ACC112 (cell line): ENCODE results near the gene ABL2.
A peak's percentile ranks its signal among the peaks of the same experiment; 100 is the strongest.
"Not testable (repeated sequence)": the region's sequence is repeated elsewhere in the genome, so short reads cannot be mapped to it uniquely, and the experiment has no call there.

ENCODE experiments used
- H2AFZ ChIP-seq: fragments of 200-600 bp; sonication (generic); one replicate; pipeline ENCODE4 v1.6.0; 2017; ENCODE audit warnings: antibody characterized with exemption, low read length; ENCODE audit not compliant: unreplicated experiment
- H3K27ac ChIP-seq: fragments of 200-600 bp; sonication (generic); 2 replicates; pipeline ENCODE4 v1.5.1; 2014; ENCODE audit warnings: low read depth, mild to moderate bottlenecking, antibody characterized with exemption, low read length, moderate library complexity
- H3K27me3 ChIP-seq: fragments of 200-600 bp; sonication (generic); 2 replicates; pipeline ENCODE4 v1.6.1; 2014; ENCODE audit warnings: mild to moderate bottlenecking, antibody characterized with exemption, low read length, moderate library complexity, mixed read lengths; ENCODE audit not compliant: insufficient read depth
- H3K36me3 ChIP-seq: fragments of 200-600 bp; sonication (generic); 2 replicates; pipeline ENCODE4 v1.6.1; 2016; ENCODE audit warnings: mild to moderate bottlenecking, antibody characterized with exemption, low read length, moderate library complexity, mixed read lengths; ENCODE audit not compliant: insufficient read depth
- H3K4me1 ChIP-seq: fragments of 200-600 bp; sonication (generic); one replicate; pipeline ENCODE4 v1.6.1; 2016; ENCODE audit warnings: low read length, mixed read lengths; ENCODE audit not compliant: insufficient read depth, unreplicated experiment, control insufficient read depth
- H3K4me3 ChIP-seq: fragments of 200-600 bp; sonication (generic); 2 replicates; pipeline ENCODE4 v1.5.1; 2014; ENCODE audit warnings: mild to moderate bottlenecking, low read depth, low read length
- H3K79me2 ChIP-seq: fragments of 200-600 bp; sonication (generic); one replicate; pipeline ENCODE4 v1.6.0; 2016; ENCODE audit warnings: low read length; ENCODE audit not compliant: control insufficient read depth, unreplicated experiment, insufficient read depth

Gene ABL2

DNA sequence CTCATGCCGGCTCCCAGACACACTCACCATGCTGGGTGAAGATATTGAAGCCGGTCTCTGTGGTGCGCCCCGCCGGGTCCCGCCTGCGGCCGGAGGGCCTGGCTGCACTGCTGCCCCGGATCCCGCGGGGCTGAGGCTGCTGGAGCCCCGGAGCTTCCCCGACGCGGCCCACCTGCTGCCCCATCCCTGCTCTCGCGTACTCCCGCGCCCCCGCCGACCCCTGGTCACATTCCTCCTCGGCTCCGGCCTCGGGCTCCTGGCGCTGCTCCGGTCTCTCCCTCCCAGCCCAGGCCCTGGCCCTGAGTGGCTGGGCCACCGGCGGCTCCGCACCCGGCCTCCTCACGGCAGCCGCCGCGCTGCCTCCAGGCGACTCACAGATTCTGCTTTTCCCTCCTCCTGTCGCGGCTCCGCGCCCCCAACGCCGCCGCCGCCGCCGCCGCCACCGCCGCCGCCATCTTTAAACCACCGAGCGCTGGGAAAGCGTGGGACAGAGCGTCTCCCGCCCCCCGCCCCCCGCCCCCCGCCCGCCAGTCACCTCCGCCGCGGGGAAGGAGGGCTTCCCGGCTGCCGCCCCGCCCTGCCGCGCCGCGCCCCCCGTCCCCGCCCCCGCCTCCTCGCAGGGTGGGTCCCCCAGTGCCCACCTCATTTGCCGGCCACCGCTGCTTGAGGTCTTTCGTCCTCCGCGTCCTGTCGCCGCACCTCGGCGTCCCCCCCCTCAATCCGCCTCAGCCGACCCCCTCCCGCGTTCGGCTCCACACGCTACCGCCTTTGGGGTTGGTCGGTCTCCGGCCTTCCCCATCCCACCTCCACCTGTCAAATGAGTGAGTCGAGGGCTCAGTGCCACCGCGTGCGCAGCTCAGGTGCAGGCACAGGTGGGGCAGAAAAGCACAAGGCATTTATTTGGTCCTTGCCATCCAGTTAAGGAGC lies at the start of gene ABL2:
TSS of gene ABL2 (minus strand) at position 464 of the 927 bp plus-strand sequence. CDS start at position 184, 280 bp downstream.
- Histone ChIP-seq H3K27ac (peak within 1 kb of the TSS; percentile 77), H3K4me3 (peak within 1 kb of the TSS; percentile 91), H3K4me1 (peaks cover 27% of the 10 kb centered on the region), H3K36me3 (no peaks in the 10 kb centered on the region), H3K27me3 (no peaks in the 10 kb centered on the region), H3K79me2 (peaks cover 44% of the 10 kb centered on the region), H2AFZ (peak within 1 kb of the TSS; percentile 100)

DNA sequence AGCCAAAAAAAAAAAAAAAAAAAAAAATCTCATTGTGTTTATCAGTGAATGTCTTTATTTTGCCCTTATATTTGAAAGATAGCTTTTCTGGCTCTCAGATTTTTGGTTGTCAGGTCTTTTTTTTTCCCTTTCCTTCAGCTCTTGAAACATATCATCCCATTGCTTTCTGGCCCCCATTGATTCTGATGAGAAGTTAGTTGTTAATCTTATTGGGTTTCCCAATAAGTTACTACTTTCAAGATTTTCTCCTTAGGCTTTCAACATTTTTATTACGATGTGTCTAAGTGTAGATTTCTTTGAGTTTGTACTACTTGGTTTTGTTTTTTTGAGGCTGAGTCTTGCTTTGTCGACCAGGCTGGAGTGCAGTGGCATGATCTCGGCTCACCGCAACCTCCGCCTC lies 49.4 kb upstream of the ABL2 start:
- H3K4me3 ChIP-seq = no peak overlapping the region
- no peaks in the 10 kb centered on the region for H3K27me3 ChIP-seq
- H3K27ac ChIP-seq = no peak overlapping the region
- H3K36me3 ChIP-seq = no peaks in the 10 kb centered on the region
- H3K79me2 ChIP-seq = no peaks in the 10 kb centered on the region
- H3K4me1 ChIP-seq = no peaks in the 10 kb centered on the region
- H2AFZ ChIP-seq = no peak overlapping the region

DNA sequence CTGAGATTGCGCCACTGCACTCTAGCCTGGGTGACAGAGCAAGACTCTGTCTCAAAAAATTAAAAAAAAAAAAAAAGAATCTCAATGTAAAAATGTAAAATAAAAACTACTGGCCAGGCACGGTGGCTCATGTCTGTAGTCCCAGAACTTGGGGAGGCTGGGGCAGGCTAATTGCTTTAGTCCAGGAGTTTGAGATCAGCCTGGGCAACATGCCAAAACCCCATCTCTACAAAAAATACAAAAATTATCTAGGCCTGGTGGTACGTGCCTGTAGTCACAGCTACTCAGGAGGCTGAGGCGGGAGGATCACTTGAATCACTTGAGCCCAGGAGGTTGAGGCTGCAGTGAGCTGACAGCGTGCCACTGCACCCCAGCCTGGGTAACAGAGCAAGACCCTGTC lies 44.9 kb upstream of the ABL2 start:
- H3K27me3 ChIP-seq, H2AFZ ChIP-seq, H3K27ac ChIP-seq, H3K4me1 ChIP-seq, H3K4me3 ChIP-seq, H3K79me2 ChIP-seq, H3K36me3 ChIP-seq: not testable (repeated sequence)

DNA sequence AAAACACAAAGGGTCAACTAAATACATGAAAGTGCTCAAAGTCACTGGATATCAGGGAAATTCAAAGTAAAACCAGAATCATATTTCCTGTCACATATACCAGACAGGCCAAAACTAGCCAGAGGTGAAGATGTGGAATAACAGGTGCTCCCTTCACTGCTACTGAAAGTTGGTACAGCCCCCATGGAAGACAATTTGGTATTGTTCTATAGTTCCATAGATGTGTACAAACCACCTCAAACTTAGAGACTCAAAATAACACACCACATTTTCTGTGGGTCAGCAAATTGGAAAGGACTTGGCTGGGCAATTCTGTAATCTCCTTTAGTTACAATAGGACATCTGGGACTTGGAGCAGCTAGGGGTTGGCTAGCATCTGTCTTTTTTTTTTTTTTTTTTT lies 39.6 kb upstream of the ABL2 start:
- Histone ChIP-seq H3K79me2 (no peaks in the 10 kb centered on the region), H3K4me3 (no peak overlapping the region), H3K27ac (no peak overlapping the region), H3K4me1 (no peaks in the 10 kb centered on the region), H3K36me3 (no peaks in the 10 kb centered on the region), H2AFZ (no peak overlapping the region), H3K27me3 (no peaks in the 10 kb centered on the region)

DNA sequence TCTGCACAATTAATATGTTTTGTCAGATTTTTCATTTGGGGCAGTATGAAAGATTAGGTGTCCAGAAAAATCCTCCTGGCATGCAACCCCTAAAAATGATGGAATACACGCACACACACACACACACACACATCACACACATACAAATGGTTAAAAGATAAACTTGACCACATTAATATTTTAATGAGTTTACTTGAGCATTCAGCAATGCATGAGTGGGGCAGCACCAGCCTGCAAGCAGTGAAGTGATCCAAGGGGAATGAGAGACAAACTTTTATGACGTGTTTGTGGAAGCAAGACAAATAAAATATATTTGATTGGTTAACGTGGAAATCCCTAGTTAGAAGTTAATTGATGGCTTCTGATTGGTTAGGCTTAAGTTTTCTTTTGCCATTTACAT lies 35.0 kb upstream of the ABL2 start:
- no peak overlapping the region for H3K27ac ChIP-seq
- no peak overlapping the region for H2AFZ ChIP-seq
- H3K4me1 ChIP-seq = no peaks in the 10 kb centered on the region
- no peaks in the 10 kb centered on the region for H3K79me2 ChIP-seq
- no peaks in the 10 kb centered on the region for H3K36me3 ChIP-seq
- H3K4me3 ChIP-seq = no peak overlapping the region
- no peaks in the 10 kb centered on the region for H3K27me3 ChIP-seq

DNA sequence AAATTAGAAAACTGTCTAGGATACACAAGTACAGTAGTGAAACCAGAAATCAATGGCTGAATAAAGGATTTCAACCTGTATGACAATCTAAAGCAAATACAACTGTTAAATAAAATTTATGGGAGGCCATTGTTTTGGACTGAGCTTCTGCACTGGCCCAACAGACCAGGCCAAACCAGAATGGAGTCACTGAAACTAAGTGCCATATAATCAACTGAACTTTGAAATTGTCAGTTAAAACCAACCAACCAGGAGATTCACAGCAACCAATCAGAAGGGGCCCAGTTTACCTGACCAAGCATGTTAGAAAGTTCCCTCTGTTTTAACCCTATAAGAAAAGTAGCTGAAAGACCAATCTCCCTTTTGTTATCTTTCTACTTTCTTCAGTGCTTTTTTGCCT lies 33.6 kb upstream of the ABL2 start:
- no peaks in the 10 kb centered on the region for H3K27me3 ChIP-seq
- H3K36me3 ChIP-seq = no peaks in the 10 kb centered on the region
- H3K79me2 ChIP-seq = no peaks in the 10 kb centered on the region
- H3K4me3 ChIP-seq = no peak overlapping the region
- H3K27ac ChIP-seq = no peak overlapping the region
- H3K4me1 ChIP-seq = no peaks in the 10 kb centered on the region
- no peak overlapping the region for H2AFZ ChIP-seq

DNA sequence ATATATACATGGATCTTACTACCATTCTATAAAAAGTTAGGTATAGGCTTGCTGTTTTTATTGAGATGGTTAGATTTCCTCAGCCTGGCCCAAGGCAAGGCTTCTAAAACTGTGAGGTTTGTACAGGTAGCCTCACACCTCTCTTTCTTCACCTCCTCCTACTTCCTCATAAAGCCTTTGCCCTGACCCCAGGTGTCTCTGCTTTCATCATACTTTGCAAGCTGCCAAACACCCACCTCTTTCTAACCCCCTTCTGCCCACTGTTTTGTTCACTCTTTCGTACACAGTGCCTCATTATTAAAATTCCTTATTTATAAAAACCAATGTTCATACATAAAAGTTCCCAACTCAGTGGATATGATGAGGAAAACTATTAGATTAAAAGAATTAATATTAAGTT lies 32.7 kb upstream of the ABL2 start:
- Histone ChIP-seq H3K79me2 (no peaks in the 10 kb centered on the region), H3K4me3 (no peak overlapping the region), H2AFZ (no peak overlapping the region), H3K36me3 (no peaks in the 10 kb centered on the region), H3K27me3 (no peaks in the 10 kb centered on the region), H3K4me1 (no peaks in the 10 kb centered on the region), H3K27ac (no peak overlapping the region)

DNA sequence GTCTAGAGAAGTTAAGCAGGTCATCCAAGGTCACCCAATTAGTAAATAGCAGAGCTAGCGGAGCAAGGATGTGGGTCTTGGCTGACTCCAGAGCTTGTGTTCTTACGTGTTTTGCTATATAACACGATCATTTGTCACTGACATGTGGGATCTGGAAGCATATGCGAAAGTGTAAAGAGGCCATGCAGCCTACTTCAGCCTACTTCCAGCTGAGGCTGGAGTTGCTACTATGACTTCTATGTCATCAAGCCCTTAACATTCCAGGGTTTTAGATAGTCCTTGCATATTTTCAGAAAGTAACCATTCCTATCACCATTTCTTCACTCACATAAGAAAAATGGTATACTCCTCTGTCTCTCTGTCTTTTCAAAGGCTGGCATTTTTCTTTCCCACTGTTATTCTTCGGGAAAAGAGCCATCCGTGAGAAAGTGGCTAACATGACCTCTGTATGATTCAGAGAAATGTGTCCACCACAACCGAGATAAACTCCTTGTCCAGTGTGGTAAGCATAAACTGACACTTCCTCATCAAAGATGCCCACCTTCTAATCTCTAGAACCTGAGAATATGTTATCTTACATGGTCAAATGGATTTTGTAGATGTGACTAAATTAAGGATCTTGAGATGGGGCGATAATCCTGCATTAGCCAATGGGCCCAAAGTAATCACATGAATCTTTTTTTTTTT lies 24.0 kb upstream of the ABL2 start:
- H3K27ac ChIP-seq = no peak overlapping the region
- no peak overlapping the region for H2AFZ ChIP-seq
- no peaks in the 10 kb centered on the region for H3K36me3 ChIP-seq
- no peaks in the 10 kb centered on the region for H3K4me1 ChIP-seq
- H3K79me2 ChIP-seq = no peaks in the 10 kb centered on the region
- H3K27me3 ChIP-seq = no peaks in the 10 kb centered on the region
- no peak overlapping the region for H3K4me3 ChIP-seq

DNA sequence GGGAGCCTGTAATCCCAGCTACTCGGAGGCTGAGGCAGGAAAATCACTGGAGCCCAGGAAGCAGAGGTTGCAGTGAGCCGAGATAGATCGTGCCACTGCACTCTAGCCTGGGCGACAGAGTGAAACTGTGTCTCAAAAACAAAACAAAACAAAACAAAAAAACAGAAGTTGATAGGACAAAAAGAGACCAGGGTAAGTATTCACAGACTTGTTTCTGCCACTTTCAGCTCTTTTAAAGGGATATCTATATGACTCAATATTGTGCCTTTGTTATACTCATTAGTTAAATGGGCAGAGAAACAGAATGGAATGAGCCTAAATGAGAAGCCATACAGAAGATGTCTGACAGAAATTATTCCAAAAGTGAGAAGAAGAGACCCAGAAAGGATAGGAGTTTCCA lies 23.1 kb upstream of the ABL2 start:
- Histone ChIP-seq H2AFZ (no peak overlapping the region), H3K4me1 (no peaks in the 10 kb centered on the region), H3K27me3 (no peaks in the 10 kb centered on the region), H3K79me2 (no peaks in the 10 kb centered on the region), H3K27ac (no peak overlapping the region), H3K4me3 (no peak overlapping the region), H3K36me3 (no peaks in the 10 kb centered on the region)

DNA sequence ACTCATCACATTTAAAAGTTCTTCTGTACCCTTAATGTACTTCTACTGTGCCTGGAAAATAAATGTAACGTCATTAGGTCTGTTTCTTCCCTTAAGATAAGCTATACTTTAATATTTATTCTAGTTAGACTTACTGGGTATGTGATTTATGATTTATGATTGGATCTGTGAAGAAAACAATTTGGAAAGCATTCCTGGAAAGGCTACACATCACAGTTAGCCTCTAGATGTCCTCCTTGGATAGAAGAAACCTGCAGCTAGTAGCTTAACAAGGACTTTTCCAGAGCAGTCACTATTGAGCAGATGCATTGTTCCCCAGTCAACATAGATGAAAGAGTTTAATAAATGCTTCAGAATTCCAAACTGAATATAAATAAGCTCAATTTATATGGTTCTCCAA lies 22.2 kb upstream of the ABL2 start:
- Histone ChIP-seq H2AFZ (no peak overlapping the region), H3K4me1 (no peaks in the 10 kb centered on the region), H3K4me3 (no peak overlapping the region), H3K27me3 (no peaks in the 10 kb centered on the region), H3K79me2 (no peaks in the 10 kb centered on the region), H3K36me3 (no peaks in the 10 kb centered on the region), H3K27ac (no peak overlapping the region)

DNA sequence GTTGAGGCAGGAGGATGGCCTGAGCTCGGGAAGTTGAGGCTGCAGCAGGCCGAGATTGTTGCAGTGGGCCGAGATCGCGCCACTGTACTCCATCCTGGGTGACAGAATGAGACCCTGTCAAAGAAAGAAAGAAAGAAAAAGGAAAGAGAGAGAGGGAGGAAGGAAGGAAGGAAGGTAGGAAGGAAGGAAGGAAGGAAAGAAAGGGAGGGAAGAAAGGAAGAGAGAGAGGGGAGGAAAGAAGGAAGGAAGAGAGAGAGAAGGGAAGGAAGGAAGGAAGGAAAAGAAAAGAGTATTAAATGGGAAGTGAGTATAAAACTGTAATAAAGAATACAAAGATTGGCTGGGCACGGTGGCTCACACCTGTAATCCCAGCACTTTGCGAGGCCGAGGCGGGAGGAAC lies 18.4 kb upstream of the ABL2 start:
- Histone ChIP-seq H3K4me1 (no peaks in the 10 kb centered on the region), H3K27me3 (no peaks in the 10 kb centered on the region), H3K27ac (no peak overlapping the region), H3K4me3 (no peak overlapping the region), H3K36me3 (no peaks in the 10 kb centered on the region), H3K79me2 (no peaks in the 10 kb centered on the region), H2AFZ (no peak overlapping the region)
